Measurements from ENCODE around the gene CPAMD8.

GRCh38 chr19:16871871-16872270, 154.7 kb downstream of the CPAMD8 start:
- TF ChIP-seq RAD21 (IDR thresholded peaks at IDR 0.05; ENCODE audit: low read depth) (no peak), EZH2 (IDR thresholded peaks at IDR 0.05) (no peak), ZBTB33 (IDR thresholded peaks at IDR 0.05; ENCODE audit: extremely low read depth, insufficient replicate concordance, low read length) (no peak), CTCF (IDR thresholded peaks at IDR 0.05 in 2 of 3, conservative IDR thresholded peaks at IDR 0.05 in 1 of 3; ENCODE audit: borderline replicate concordance in 1 of 3, insufficient read depth in 1 of 3, low read depth in 2 of 3, low read length in 2 of 3) (no peak), POLR2AphosphoS5 (IDR thresholded peaks at IDR 0.05; ENCODE audit: low read depth, low read length) (no peak), MAX (IDR thresholded peaks at IDR 0.05) (no peak), CBX3 (IDR thresholded peaks at IDR 0.05; ENCODE audit: low read depth) (no peak), ZFX (IDR thresholded peaks at IDR 0.05) (no peak), REST (IDR thresholded peaks at IDR 0.05; ENCODE audit: low read depth) (no peak), EGR1 (IDR thresholded peaks at IDR 0.05; ENCODE audit: low read depth) (no peak), YY1 (IDR thresholded peaks at IDR 0.05; ENCODE audit: extremely low read depth, insufficient replicate concordance, low read depth, low read length) (no peak), POLR2A (IDR thresholded peaks at IDR 0.05; ENCODE audit: borderline replicate concordance, extremely low read depth, insufficient read depth, insufficient read length) (no peak)
